Stimulated activated effector memory CD8-positive, alpha-beta T cell treated with anti-CD3 and anti-CD28 coated beads, Interleukin-12 subunit alpha, Interleukin-12 subunit beta, amount 100 ng/mL, for 72 hours (primary cell): ENCODE results near the gene TMEM176B.

Experiments
- ATAC-seq: fragments of 150-1000 bp; cut with Tn5 transposase; 2 replicates; pipeline ENCODE4 v1.10.0; 2021
- DNase-seq, 2 donors: peaks; one replicate each; pipeline ENCODE4 v3.0.0; 2021 to 2022; ENCODE audit warnings: low spot score in 2 of 2
- H3K27ac Mint-ChIP-seq: one replicate; pipeline ENCODE4 v1.8.0; 2022; ENCODE audit warnings: mild to moderate bottlenecking, mixed read lengths
- H3K36me3 Mint-ChIP-seq: one replicate; pipeline ENCODE4 v1.8.0; 2022; ENCODE audit warnings: mild to moderate bottlenecking, mixed read lengths
- H3K4me1 Mint-ChIP-seq: one replicate; pipeline ENCODE4 v1.8.0; 2022; ENCODE audit warnings: mixed read lengths
- H3K4me3 Mint-ChIP-seq: one replicate; pipeline ENCODE4 v1.8.0; 2022; ENCODE audit warnings: mild to moderate bottlenecking, mixed read lengths
- H3K9me3 Mint-ChIP-seq: one replicate; pipeline ENCODE4 v1.8.0; 2022; ENCODE audit warnings: mixed read lengths

TMEM176B gene

DNA sequence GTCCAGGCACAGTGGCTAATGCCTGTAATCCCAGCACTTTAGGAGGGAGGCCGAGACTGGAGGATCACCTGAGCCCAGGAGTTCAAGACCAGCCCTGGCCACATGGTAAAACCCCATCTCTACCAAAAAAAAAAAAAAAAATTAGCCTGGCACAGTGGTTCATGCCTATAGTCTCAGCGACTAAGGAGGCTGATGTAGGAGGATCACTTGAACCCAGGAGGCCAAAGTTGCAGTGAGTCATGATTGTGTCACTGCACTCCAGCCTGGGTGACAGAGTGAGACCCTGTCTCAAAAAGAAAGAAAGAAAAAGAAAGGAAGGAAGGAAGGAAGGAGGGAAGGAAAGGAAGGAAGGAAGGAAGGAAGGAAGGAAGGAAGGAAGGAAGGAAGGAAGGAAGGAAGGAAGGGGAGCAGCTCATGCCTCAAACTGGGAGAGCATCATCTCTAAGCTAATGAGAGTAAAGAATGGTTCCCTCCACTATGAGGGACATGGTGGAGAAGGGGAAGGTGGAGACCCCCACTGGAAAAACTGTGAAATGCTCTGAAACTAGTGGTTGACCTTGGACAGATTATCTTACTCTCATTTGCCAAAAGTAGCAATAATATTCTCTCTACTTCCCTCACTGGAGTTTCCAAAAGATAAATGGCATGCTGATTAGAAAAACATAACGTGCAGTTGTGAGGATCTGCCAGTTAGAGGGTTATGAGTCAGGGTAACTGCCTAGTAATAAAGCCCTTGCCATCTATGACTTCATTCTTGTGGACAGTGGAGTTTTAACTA lies 46.1 kb downstream of the TMEM176B start:
- H3K4me3 Mint-ChIP-seq = peak overlapping the region; percentile 40
- peaks cover 54% of the 10 kb centered on the region for H3K4me1 Mint-ChIP-seq
- H3K27ac Mint-ChIP-seq = peak overlapping the region; percentile 99
- H3K9me3 Mint-ChIP-seq = peaks cover 2% of the 10 kb centered on the region
- ATAC-seq (peak; percentile 82), DNase-seq (no peak)
- H3K36me3 Mint-ChIP-seq = peaks cover 12% of the 10 kb centered on the region

DNA sequence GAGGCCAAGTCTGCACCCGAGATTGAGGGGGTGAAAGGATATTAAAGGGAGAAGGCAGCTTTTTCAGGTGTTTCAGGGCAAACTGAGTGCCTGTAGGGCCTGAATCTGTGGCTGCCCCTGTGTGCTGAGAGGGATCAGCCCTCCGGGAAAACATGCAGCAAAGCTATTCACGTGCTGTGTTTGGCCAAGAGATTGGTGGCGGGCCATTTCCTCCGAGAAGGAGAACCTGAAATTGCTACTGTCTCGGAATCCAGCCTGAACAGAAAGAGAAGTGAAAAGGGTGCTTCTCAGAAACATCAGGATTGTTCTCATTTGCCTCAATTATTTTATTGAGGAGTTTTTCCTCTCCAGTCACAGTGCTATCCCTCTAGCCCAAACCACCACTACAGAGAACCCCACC lies 46.9 kb downstream of the TMEM176B start:
- peaks cover 14% of the 10 kb centered on the region for H3K36me3 Mint-ChIP-seq
- H3K4me1 Mint-ChIP-seq = peaks cover 62% of the 10 kb centered on the region
- H3K9me3 Mint-ChIP-seq = peaks cover 2% of the 10 kb centered on the region
- H3K4me3 Mint-ChIP-seq = no peak overlapping the region
- ATAC-seq (no peak), DNase-seq (no peak)
- peak overlapping the region; percentile 99 for H3K27ac Mint-ChIP-seq

DNA sequence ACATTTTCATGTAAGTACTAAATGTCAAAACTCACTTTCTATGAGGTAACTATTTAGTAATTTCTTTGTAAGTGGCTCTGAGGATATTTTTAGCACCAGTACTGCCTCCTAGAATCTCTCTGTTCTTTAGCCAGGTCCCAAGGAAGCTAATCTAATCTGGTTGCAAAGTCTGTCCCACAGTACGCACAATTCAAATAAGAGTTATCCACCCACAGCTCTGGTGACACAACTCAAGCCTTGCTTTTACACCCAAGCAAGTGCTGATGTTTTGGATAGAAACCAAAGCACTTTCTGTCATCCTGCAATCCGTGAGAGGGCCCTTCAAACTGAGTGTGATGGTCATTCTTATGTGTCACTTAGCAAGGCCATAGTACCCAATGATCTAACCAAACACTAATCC lies 48.5 kb downstream of the TMEM176B start:
- peaks cover 2% of the 10 kb centered on the region for H3K9me3 Mint-ChIP-seq
- no peak overlapping the region for H3K4me3 Mint-ChIP-seq
- H3K36me3 Mint-ChIP-seq = peaks cover 28% of the 10 kb centered on the region
- DNase-seq = no peak
- no peak for ATAC-seq
- peaks cover 71% of the 10 kb centered on the region for H3K4me1 Mint-ChIP-seq
- H3K27ac Mint-ChIP-seq = no peak overlapping the region

DNA sequence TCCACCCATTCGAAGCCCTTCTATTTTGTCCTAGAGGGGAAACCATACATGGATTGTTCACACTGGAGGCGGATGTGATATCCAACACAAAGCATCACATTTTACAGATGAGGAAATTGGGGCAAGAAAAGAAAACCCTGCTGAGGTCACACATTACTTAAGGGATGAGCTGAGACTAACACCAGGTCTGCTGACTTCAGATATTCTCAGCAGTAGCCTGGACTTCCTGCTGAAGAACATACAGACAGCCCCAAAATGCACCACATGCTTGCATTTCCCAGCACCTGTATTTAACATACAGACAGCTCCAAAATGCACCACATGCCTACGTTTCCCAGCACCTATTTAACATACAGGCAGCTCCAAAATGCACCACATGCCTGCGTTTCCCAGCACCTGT lies 51.8 kb downstream of the TMEM176B start:
- Mint-ChIP-seq H3K4me3 (no peak overlapping the region), H3K4me1 (peaks cover 75% of the 10 kb centered on the region), H3K9me3 (no peaks in the 10 kb centered on the region), H3K36me3 (peaks cover 55% of the 10 kb centered on the region), H3K27ac (peak overlapping the region; percentile 91)
- peak; percentile 61 for ATAC-seq
- peak in 1 of 2 donors; percentile 49 for DNase-seq

DNA sequence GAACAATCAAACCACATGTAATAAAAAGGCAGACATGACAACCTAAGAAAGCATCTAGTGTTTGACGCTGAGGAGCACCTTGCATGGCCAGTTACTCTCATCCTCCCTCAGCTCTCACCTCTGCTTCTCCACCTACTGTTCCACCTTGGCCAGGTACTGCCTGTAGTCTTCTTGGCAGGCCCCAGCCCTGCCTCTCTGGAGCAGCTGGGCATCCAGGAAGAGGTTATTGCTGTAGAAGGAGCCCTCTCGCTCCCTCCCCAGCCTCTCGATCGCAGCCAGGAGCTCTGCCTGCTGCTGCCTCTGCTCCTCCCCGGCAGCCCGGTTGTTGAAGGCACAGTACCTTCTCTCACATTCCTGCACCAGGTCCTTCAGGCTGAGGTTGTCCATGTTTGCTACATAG lies 53.2 kb downstream of the TMEM176B start:
- Mint-ChIP-seq H3K36me3 (peaks cover 69% of the 10 kb centered on the region), H3K4me1 (peaks cover 81% of the 10 kb centered on the region), H3K9me3 (no peaks in the 10 kb centered on the region), H3K27ac (peak overlapping the region; percentile 91), H3K4me3 (no peak overlapping the region)
- ATAC-seq = no peak
- peak in 1 of 2 donors; percentile 52 for DNase-seq

DNA sequence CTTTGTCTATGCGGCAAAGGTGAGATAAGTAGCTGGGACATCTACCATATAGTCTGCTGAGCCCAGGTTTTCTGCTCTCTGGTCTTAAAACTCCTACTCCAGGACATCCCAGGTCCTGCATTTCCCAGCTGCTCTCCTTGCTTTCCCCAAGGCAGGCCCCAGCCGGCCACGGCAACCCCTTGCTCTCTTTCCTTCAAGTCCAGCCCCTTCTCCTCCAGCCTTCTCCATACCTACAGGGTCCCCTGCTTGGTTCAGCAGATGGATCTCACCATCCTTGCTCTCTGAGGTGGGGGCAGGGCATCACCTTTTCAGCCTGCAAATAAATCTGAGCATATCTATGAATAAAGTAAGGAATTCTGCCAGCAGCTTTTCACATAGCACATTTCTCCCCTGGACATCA lies 54.3 kb downstream of the TMEM176B start:
- Mint-ChIP-seq H3K4me1 (peaks cover 92% of the 10 kb centered on the region), H3K9me3 (no peaks in the 10 kb centered on the region), H3K27ac (peak overlapping the region; percentile 91), H3K36me3 (peaks cover 80% of the 10 kb centered on the region), H3K4me3 (peak overlapping the region; percentile 74)
- ATAC-seq (no peak), DNase-seq (no peak)

DNA sequence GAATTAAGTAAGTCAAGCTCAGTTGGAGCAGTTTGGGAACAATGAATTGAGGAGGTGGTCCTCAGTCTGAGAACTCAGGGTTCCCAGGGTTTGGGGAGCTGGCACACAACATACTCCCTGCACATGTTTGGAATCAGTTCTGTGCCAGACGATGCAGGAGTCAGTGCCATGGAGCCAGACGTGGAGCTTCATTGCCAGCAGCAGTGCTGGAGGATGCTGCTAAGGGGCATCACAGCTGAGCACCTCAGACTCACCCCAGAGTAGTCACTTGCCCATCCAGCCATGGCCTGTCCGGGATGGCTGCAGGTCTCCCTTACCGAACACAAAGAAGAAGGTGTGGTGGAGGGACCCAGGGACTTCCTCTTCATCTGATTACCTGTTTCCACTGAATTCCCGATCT lies 55.1 kb downstream of the TMEM176B start:
- peaks cover 93% of the 10 kb centered on the region for H3K4me1 Mint-ChIP-seq
- H3K4me3 Mint-ChIP-seq = peak overlapping the region; percentile 74
- peak overlapping the region; percentile 91 for H3K27ac Mint-ChIP-seq
- peak in 1 of 2 donors; percentile 50 for DNase-seq
- no peaks in the 10 kb centered on the region for H3K9me3 Mint-ChIP-seq
- ATAC-seq = peak; percentile 15
- peaks cover 88% of the 10 kb centered on the region for H3K36me3 Mint-ChIP-seq

DNA sequence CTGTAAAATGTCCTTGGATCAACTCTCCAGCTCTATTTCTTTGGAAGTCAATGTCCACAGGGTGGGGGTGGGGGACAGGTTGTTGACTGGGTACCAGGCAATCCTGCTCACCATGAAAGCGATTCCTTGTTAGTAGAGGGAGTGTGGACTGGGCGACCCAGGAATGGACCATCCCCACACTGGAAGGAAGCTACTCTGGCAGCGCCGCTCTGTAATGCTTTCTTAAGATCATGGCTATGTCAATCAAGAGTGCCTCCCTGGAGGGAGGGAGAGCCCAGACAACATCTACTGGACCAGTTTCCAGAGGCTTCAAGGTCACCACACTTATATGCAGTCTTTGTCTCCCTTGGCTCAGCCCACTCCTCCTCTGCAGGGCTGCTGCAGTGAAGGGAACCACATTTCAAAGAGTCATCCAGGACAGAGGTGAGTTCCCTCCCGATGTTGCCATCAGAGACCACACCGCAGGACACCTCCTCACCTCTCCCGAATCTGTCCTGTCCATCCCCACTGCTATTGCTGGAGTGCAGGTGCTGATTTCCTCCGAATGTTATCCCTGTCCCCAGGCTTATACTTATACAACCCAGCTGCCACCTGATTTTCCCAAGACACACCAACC lies 56.0 kb downstream of the TMEM176B start:
- Mint-ChIP-seq H3K36me3 (peaks cover 94% of the 10 kb centered on the region), H3K4me1 (peaks cover 94% of the 10 kb centered on the region), H3K27ac (peak overlapping the region; percentile 91), H3K4me3 (peak overlapping the region; percentile 74), H3K9me3 (no peaks in the 10 kb centered on the region)
- peak in 1 of 2 donors; percentile 49 for DNase-seq
- no peak for ATAC-seq

DNA sequence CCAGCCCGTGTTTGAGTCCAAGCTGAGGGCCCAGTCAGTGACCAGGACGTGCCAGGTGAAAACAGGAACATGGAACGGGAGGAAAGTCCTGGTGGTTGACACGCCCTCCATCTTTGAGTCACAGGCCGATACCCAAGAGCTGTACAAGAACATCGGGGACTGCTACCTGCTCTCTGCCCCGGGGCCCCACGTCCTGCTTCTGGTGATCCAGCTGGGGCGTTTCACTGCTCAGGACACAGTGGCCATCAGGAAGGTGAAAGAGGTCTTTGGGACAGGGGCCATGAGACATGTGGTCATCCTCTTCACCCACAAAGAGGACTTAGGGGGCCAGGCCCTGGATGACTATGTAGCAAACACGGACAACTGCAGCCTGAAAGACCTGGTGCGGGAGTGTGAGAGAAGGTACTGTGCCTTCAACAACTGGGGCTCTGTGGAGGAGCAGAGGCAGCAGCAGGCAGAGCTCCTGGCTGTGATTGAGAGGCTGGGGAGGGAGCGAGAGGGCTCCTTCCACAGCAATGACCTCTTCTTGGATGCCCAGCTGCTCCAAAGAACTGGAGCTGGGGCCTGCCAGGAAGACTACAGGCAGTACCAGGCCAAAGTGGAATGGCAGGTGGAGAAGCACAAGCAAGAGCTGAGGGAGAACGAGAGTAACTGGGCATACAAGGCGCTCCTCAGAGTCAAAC lies 57.7 kb downstream of the TMEM176B start:
- H3K4me1 Mint-ChIP-seq = peaks cover 77% of the 10 kb centered on the region
- H3K4me3 Mint-ChIP-seq = peak overlapping the region; percentile 74
- ATAC-seq (peak; percentile 17), DNase-seq (no peak)
- no peaks in the 10 kb centered on the region for H3K9me3 Mint-ChIP-seq
- peaks cover 100% of the 10 kb centered on the region for H3K36me3 Mint-ChIP-seq
- peak overlapping the region; percentile 91 for H3K27ac Mint-ChIP-seq
